HG03097 (cell line): ENCODE measurements around the gene HSPD1.
A peak's percentile ranks its signal among the peaks of the same experiment; 100 is the strongest.
"Not testable (repeated sequence)": the region's sequence is repeated elsewhere in the genome, so short reads cannot be mapped to it uniquely, and the experiment has no call there.

ENCODE experiments used
- ATAC-seq: cut with Tn5 transposase; IDR thresholded peaks from one replicate; pipeline ENCODE4 v1.9.1; 2021; ENCODE audit not compliant: unreplicated experiment, low FRiP score

Gene HSPD1

GRCh38 chr2:197498235-197498936, 1.3 kb downstream of the HSPD1 start:
- no peak for ATAC-seq

GRCh38 chr2:197497326-197497725, 2.3 kb downstream of the HSPD1 start:
- no peak for ATAC-seq

GRCh38 chr2:197496695-197497094, 2.9 kb downstream of the HSPD1 start:
- no peak for ATAC-seq

GRCh38 chr2:197495433-197496134, 4.1 kb downstream of the HSPD1 start:
- no peak for ATAC-seq

- ATAC-seq = no peak
These were observed 12.3 kb downstream of the HSPD1 start for GRCh38 chr2:197487385-197487784.

- ATAC-seq = no peak
These were observed 13.5 kb downstream of the HSPD1 start for GRCh38 chr2:197486175-197486574.

GRCh38 chr2:197484248-197484647, 15.4 kb downstream of the HSPD1 start:
- not testable (repeated sequence) for ATAC-seq

GRCh38 chr2:197480165-197481036, 19.2 kb downstream of the HSPD1 start:
- no peak for ATAC-seq

- no peak for ATAC-seq
These were observed 21.8 kb downstream of the HSPD1 start for GRCh38 chr2:197477797-197478196.

- ATAC-seq = no peak
These were observed 27.5 kb downstream of the HSPD1 start for GRCh38 chr2:197472166-197472565.

GRCh38 chr2:197464175-197464574, 35.5 kb downstream of the HSPD1 start:
- no peak for ATAC-seq

- no peak for ATAC-seq
These were observed 38.6 kb downstream of the HSPD1 start for GRCh38 chr2:197461057-197461456.

GRCh38 chr2:197460649-197461048, 39.0 kb downstream of the HSPD1 start:
- ATAC-seq = no peak

GRCh38 chr2:197455428-197455827, 44.2 kb downstream of the HSPD1 start:
- no peak for ATAC-seq

- no peak for ATAC-seq
These were observed 44.7 kb downstream of the HSPD1 start for GRCh38 chr2:197454923-197455322.

- peak; percentile 26 for ATAC-seq
These were observed 45.7 kb downstream of the HSPD1 start for GRCh38 chr2:197453914-197454398.

GRCh38 chr2:197453123-197453913, 46.3 kb downstream of the HSPD1 start, which contains the start of gene COQ10B:
TSS of gene COQ10B (plus strand) at chr2:197453552. CDS start at chr2:197453561, 9 bp downstream.
- ATAC-seq = peak; percentile 96

GRCh38 chr2:197452754-197453122, 46.9 kb downstream of the HSPD1 start:
- ATAC-seq = no peak

- ATAC-seq = not testable (repeated sequence)
These were observed 48.7 kb downstream of the HSPD1 start for GRCh38 chr2:197450935-197451358.

- ATAC-seq = no peak
These were observed 49.2 kb downstream of the HSPD1 start for GRCh38 chr2:197450465-197450864.
